Fibroblast of pulmonary artery (primary cell): ENCODE results near the gene DUS1L.

Experiments
- DNase-seq: peaks from one replicate; pipeline ENCODE4 v3.0.0-alpha.2; 2010; ENCODE audit warnings: low read depth
- H3K4me3 ChIP-seq: replicated peaks from 2 replicates; pipeline ENCODE4 v1.5.1; 2011; ENCODE audit warnings: low read depth, mild to moderate bottlenecking, control low read depth, low read length, moderate library complexity
- TF ChIP-seq, protein P1 (sequence below): IDR thresholded peaks from 2 replicates; pipeline ENCODE4 v1.5.1; 2011; ENCODE audit warnings: mild to moderate bottlenecking, control low read depth, low read length, inconsistent platforms; ENCODE audit errors: missing control alignments

DUS1L gene

DNA sequence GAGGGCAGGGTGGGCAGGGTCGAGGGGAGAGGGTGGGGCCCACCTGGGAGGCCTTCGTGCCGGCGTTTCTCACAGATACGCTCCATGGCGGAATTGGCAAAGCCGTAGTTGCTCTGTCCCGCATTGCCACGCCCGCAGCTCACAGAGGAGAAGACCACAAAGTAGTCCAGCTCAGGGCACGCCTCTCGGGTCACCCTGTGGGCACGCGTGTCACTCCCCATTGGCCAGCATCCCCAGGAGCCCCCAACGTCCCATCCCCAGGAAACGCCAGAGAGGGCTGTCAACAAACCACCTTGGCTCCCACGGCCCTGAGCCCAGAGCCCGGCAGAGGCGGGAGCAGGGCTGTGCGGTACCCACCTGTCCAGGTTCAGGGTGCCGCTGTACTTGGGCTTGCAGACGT is 16.4 kb upstream of the DUS1L start:
- no peak for DNase-seq
- TF ChIP-seq, protein P1, sequence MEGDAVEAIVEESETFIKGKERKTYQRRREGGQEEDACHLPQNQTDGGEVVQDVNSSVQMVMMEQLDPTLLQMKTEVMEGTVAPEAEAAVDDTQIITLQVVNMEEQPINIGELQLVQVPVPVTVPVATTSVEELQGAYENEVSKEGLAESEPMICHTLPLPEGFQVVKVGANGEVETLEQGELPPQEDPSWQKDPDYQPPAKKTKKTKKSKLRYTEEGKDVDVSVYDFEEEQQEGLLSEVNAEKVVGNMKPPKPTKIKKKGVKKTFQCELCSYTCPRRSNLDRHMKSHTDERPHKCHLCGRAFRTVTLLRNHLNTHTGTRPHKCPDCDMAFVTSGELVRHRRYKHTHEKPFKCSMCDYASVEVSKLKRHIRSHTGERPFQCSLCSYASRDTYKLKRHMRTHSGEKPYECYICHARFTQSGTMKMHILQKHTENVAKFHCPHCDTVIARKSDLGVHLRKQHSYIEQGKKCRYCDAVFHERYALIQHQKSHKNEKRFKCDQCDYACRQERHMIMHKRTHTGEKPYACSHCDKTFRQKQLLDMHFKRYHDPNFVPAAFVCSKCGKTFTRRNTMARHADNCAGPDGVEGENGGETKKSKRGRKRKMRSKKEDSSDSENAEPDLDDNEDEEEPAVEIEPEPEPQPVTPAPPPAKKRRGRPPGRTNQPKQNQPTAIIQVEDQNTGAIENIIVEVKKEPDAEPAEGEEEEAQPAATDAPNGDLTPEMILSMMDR = no peak

DNA sequence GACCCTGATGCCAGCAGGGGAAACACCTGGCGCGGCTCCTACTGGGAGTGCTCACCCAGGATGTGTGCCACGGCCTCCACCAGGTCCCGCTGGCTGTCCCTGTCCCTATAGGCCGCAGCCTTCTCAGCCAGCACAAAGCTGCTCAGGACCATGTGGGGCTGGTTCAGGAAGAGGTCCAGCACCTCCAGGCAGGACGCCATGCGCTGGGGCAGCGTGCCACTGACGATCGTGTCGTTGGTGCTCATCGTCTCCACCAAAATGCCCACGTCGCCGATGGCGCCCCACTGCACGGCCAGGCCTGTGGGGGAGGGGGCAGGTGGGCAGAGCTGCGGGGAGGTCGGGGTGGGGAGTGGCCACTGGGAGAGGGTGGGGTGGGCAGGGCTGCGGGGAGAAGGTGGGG is 15.9 kb upstream of the DUS1L start:
- TF ChIP-seq, protein P1 = no peak
- no peak overlapping the region for H3K4me3 ChIP-seq
- DNase-seq = no peak

More for the DNA sequence above, 16.4 kb upstream of the DUS1L start:
- no peak overlapping the region for H3K4me3 ChIP-seq

DNA sequence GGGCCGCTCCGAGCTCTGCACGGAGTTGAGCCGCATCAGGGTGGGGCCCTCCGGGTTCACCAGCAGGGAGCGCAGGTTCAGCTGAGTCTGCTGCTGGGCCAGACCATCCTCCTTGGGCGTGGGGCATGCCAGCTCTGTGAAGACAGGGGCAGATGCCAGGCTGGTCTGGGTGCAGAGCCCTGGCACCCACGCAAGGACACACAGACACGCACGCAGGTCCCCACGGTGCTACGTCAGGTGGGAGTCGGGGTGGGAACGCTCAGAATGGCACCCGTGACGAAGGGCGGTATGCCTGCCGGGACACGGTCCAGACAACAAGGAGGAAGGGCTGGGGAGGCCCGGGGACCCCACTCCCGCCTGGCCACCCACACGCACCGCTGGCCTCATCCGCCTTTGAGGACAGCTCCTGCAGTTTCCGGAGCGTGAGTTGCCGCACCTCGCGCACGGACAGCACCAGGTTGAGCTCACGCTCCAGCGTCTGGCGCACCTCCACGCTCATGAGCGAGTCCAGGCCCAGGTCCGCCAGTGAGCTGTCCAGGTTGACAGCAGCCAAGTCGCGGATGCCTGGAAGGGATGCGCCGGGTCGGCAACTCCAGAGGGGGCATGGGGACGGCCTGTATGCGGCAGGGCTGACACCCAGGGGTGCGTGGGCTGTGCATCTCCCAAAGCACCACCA is 15.3 kb upstream of the DUS1L start:
- no peak for DNase-seq
- TF ChIP-seq, protein P1 = no peak
- H3K4me3 ChIP-seq = no peak overlapping the region

DNA sequence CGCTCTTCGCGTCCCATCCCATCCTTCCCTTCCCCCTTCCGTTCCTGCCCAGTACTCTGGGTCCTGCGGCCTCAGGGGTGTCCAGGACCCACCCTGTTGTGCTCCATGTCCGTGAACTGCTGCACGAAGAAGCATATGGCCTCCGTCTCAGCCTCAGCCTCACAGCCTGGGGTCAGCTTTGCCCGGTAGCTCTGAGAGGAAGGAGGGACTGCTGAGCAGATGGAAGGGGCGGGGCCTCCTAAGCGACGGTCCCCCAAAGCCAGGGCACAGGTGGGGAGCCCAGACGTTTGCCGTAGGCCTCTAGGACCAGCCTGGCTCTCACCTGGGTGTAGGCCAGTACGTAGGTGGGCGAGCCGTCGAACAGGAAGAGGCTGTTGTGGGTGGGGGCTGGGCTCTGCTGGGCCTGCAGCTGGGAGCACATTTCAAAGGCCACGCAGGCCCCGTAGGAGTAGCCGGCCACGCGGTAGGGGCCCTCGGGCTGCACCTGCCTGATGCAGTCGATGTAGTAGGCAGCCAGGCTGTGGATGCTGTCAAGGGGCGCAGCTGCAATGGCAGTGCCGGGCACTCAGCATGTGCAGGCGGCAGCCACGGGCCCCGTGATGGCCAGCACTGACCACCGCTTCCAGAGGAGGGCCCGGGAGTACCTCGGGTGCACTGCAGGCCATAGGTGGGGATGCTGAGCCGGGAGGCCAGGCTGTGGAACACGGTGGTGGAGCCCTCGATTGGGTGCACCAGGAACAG is 14.6 kb upstream of the DUS1L start:
- TF ChIP-seq, protein P1 = no peak
- no peak overlapping the region for H3K4me3 ChIP-seq
- no peak for DNase-seq

DNA sequence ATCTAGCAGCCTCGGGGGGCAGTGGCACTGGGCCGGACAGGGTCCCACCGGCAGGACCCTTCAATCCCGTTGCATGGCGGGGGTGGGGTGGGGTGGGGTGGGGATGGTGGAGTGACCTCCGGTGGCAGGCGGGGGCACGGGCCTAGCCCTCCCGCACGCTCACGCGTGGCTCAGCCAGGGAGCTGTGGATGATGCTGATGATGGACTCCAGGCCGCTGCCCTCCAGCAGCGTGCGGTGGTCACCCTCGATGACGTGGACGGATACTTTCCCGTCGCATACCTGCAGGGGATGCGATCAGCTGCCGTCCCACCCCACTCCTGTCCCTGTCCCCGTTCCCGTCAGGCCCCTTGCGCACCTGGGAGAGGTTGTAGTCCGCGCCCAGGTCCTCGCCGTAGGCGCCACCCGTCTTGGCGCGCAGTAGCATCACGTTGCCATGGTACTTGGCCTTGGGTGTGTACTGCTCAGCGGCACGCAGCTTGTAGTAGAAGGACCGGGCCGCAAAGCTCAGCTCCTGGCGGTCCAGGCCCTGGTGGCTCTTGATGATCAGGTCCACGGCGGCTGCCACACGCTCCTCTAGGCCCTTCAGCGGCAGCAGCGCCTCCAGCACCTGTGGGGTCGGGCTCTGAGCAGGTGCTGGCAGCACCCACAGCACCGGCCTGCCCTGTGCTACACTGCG is 13.5 kb upstream of the DUS1L start:
- TF ChIP-seq, protein P1 = no peak
- no peak for DNase-seq
- H3K4me3 ChIP-seq = no peak overlapping the region

DNA sequence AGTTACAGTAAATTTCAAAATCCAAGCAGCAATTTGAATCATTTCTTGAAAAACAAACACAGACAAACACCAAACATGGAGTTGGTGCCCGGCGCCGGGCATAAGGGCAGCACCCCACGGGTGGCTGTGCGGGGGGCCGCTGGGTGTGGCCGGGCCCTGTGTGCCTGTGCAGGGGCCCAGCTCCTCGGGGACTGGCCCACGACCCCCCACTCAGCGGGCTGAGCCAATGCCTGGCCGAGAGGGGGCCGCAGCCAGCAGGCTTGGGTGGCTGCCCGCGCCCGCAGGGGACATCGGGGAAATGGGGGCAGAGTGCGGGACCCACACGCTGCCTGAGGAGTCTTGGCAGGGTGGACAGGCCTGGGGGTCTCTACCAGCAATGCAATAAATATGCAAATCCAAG is 12.8 kb upstream of the DUS1L start:
- TF ChIP-seq, protein P1 = no peak
- H3K4me3 ChIP-seq = no peak overlapping the region
- no peak for DNase-seq
